SIG-M5 treated with dmso at 0.1 percent for 504 hours (cell line): ENCODE results near the gene EIF4G1.

Experiments used
- DNase-seq: peaks from one replicate; lab custom pipeline; 2025; ENCODE audit not compliant: unreplicated experiment; lab: John Stamatoyannopoulos, UW

The EIF4G1 gene

DNA sequence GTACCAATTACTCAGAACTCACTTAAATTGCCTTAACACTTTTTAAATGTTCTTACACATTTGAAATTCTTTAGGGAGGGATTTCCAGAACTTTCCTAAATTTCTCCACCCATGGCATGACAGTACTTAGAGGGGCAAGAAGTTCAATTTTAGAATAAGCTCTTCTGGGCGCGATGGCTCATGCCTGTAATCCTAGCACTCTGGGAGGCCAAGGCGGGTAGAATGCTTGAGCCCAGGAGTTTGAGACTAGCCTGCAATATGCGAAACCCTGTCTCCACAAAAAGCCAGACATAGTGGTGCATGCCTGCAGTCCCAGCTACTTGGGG, 33.6 kb downstream of the EIF4G1 start:
- DNase-seq: no peak

DNA sequence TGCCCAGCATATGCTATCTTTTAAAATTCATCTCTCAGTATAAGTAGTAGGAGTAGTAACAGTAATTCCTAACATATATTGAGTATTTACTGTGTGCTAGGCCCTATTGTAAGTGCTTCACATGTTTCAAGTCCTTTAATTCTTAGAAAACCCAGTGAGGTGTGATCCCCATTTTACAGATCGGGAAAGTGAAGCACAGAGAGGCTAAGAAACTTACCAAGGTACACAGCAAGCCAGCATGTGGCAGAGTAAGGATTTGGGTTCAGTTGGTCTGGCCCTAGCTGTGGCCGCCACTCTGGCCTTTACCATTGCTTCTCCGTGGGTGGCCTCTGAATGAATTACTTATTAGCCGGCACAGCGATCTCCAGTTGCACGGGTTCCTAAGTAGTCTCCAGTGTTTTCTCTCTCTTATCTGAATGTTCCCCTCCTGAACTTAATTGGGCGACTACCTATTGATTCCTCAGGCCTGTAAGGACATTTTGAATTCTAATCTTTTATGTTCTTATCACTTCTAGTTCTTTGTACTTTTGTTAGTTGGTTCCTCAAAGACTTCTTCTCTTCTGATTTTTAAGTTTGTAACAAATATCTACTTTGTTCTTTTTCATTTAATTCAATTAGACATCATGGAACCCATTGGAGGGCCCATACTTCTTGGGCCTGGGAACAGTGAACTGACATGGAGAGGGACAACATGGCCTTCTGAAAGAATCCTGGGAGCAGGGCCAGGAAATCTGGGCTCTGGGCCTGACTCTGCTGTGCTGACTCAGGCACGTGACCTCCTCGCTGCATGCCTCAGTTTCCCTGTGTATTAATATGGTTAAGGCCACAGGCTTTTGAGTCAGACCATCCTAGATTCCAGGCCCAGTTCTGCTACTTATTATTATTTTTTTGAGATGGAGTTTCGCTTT, 35.4 kb downstream of the EIF4G1 start:
- no peak for DNase-seq

GRCh38 chr3:184350618-184351017, 36.2 kb downstream of the EIF4G1 start:
- DNase-seq: no peak

DNA sequence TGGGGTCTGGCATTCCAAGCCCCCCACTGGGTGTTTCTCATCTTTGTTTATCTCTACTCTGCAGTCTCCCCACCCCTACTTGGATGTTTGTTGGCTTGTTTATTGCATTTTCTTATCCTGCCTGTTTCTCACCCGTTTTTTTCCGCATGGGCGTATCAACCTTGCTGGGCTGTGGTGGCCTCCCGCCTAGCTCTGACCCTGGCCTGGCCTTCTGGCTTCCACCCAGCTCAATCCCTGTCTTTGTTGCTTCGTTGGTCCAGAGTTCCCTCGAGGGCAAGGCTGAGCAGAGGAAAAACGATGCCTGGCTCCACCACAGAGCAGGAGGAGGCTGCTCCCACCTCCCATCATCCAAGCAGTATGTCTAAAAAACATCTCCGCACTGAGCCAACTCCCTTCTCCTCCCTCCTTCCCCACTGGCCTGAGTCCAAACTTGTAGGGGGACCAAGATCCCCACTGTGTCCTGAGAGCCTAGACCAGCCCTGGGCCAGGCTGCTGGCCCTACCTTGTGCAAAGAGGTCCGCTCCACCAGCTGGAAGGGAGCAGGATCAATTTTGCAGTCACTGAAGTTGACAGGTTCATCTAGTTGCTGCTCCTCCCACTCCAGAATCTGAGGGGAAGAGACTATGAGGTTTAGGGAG, 37.2 kb downstream of the EIF4G1 start:
- no peak for DNase-seq

DNA sequence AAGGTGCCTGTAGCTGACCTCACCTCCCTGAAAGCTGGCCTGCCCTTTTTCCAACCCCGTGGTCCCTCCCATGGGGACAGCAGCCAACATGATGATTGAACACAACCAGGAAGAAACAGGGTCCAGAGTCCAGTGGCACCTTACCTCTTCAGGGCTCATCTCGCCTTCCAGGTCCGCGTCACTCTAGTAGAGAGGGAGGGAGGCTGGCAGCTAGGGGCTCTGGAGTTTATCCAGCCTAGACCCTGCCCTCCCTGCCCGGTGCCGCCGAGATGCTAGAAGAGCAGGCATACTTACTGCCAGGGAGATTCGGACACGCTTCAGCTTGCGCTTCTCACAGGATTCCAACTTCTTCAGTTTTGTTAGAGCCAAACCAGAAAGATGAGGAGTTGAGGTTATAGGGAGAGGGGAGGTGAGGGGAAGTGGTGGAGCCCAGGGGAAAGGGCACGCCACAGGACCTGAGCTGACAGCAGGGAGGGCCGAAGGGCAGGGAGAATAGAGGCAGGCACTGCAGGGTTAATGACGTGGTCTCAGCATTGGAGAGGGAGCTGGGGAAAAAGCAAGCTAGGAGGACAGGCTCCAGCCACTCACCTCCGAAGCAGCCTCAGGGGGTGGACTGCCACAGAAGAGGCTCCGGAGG, 37.9 kb downstream of the EIF4G1 start:
- no peak for DNase-seq

GRCh38 chr3:184352897-184353545, 38.6 kb downstream of the EIF4G1 start:
- DNase-seq: no peak

- DNase-seq: no peak
Measured at GRCh38 chr3:184353546-184353941, 39.1 kb downstream of the EIF4G1 start.

- DNase-seq: peak; percentile 13
Measured at GRCh38 chr3:184354121-184354728, 39.8 kb downstream of the EIF4G1 start.

GRCh38 chr3:184354754-184355153, 40.3 kb downstream of the EIF4G1 start:
- no peak for DNase-seq

GRCh38 chr3:184355261-184356040, 41.0 kb downstream of the EIF4G1 start:
- no peak for DNase-seq

- DNase-seq: no peak
Measured at GRCh38 chr3:184357248-184358123, 43.1 kb downstream of the EIF4G1 start.

DNA sequence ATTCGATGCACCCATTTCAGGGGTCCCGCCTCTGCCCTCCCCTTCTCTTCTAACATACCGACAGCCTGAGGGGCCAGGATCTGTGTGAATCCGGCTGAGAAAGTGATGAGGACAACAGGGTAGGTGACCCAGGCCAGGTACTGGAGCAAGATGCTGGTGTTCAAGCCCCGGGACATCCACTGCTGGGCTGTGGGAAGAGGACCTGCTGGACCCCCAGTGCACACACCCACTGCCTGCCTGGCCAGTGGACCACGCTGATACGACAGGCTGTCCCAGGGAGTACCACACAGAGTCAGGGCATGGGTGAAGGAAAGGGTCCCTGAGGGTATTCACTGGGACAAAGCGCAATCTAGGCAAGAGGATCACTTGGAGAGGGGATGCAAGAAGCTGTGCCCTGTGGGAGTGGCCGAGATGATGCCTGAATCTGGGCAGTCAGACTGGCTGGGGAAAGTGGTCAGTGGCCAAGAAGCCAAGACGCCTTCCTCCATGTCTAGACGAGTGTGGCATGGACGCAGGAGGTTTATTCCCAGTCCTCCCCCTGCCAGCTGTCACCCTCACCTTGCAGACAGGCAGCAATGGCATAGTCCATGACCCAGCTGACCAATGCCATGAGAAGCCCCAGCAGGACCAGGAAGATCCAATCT, 43.8 kb downstream of the EIF4G1 start:
- no peak for DNase-seq

DNA sequence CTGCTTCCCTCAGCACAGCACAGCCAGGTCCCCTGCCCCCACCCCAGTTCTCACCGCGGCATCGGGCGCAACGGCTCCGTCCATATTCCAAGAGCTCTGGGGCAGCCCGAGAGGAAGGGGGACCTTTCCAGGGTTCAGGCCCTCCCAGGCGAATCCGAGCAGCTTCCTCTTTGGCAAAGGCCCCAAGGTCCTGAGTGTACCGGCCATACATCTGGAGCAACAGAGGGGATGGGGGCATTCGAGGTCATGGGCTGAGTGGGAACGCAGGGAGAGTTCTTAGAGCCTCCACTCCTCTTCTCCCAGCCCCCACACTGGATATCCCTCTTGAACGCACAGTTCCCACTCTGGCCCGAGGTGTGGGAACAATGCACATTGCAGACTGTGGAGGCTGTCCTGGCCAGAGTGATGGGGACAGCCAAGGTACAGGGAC, 44.5 kb downstream of the EIF4G1 start:
- DNase-seq: no peak

DNA sequence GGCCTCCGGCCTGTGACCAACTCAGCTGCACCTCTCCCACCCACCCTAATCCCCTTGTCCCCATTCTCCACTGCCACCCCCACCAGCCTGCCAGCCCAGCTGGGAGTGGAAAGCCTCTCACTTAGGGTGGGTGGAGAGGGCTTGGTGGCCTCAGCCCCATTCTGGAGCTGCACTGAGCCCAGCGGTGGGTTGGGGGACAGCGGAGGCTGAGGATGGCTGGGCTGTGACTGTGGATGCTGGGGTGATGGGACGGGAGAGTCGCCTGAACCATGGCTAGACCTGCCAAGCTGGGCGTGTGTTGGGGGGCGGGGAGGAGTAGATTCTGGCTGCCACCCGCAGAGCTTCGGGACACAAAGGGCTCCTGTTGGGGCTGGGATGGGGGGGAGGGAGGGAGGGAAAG, 45.2 kb downstream of the EIF4G1 start:
- no peak for DNase-seq

GRCh38 chr3:184360070-184360928, 45.9 kb downstream of the EIF4G1 start:
- DNase-seq: no peak

DNA sequence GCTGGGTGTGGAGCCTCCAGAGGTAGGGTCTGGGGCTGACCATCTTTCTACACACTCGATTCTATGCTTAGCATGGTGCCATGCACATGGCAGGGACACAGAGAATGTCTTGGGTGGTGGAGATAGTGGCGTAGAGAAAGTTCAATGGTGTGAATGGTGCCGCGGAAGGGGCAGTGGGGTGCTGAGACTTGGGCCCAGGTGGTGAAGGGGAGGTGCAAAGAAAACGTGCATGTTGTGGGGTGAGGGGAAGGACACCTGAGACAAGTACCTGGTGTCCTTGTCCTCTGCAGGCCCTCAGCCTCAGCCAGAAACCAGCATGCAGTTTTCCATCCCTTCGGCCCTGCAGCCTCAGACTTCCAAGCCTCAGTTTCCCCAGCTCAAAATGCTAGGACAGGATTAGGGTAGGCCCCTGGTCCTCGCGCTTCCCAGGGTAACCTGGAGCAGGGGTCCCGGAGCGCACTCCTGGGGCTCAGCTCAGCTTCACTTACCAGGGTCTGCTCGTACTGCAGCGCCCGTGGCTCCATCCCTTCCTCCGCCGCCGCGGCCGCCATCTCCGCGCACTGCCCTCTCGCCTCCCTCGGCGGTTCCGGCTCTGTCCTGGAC, 46.6 kb downstream of the EIF4G1 start:
- DNase-seq: no peak

- DNase-seq: peak; percentile 47
Measured at GRCh38 chr3:184361532-184361931, 47.1 kb downstream of the EIF4G1 start, which contains the start of the genes CLCN2 and POLR2H. TSS of gene CLCN2 (minus strand) at chr3:184361605. CDS start at chr3:184361479, 126 bp downstream. TSS of gene POLR2H (plus strand) at chr3:184361710. CDS start at chr3:184363493, 1,783 bp downstream.
